ENCODE data around the gene GPRIN3.

The GPRIN3 gene

DNA sequence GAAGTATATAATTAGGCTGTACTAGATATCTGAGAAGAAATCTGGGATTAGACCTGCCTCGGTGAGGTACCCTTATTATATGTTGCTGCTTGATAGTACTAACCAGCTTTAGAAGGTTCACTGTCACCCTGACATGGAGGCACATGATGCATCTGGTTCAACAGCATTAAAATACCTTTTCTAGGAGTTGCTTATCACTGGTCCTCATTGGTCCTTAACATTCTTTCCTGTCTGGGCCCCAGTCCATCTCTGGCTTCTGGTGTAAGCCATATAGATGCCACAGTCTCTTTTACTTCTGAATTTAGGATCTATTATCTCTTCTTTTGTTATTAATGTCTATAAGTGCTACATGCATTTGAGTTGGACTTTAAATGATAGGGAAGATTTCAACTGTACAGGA lies 40.2 kb downstream of the GPRIN3 start:
- TF ChIP-seq, protein P1, sequence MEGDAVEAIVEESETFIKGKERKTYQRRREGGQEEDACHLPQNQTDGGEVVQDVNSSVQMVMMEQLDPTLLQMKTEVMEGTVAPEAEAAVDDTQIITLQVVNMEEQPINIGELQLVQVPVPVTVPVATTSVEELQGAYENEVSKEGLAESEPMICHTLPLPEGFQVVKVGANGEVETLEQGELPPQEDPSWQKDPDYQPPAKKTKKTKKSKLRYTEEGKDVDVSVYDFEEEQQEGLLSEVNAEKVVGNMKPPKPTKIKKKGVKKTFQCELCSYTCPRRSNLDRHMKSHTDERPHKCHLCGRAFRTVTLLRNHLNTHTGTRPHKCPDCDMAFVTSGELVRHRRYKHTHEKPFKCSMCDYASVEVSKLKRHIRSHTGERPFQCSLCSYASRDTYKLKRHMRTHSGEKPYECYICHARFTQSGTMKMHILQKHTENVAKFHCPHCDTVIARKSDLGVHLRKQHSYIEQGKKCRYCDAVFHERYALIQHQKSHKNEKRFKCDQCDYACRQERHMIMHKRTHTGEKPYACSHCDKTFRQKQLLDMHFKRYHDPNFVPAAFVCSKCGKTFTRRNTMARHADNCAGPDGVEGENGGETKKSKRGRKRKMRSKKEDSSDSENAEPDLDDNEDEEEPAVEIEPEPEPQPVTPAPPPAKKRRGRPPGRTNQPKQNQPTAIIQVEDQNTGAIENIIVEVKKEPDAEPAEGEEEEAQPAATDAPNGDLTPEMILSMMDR (IDR thresholded peaks at IDR 0.05; ENCODE audit: extremely low read depth, insufficient read depth, missing control alignments): no peak
- in situ Hi-C loops (cut with MboI; ENCODE audit: low pct_unique_long_range_greater_than_20kb, low sequenced_read_pairs, unreplicated experiment): loop anchor here (25.0 kb wide), 1 partner anchor 170 kb away; no protein-coding TSS in a partner anchor
- no peak for DNase-seq (ENCODE audit: low spot score)

GRCh38 chr4:89266128-89266527 lies 41.5 kb downstream of the GPRIN3 start:
- in situ Hi-C loops (cut with MboI; ENCODE audit: low pct_unique_long_range_greater_than_20kb, low sequenced_read_pairs, unreplicated experiment): loop anchor here (25.0 kb wide), 1 partner anchor 171 kb away; no protein-coding TSS in a partner anchor
- DNase-seq (ENCODE audit: low spot score): no peak
- TF ChIP-seq, protein P1 (IDR thresholded peaks at IDR 0.05; ENCODE audit: extremely low read depth, insufficient read depth, missing control alignments): no peak

- in situ Hi-C loops (cut with MboI; ENCODE audit: low pct_unique_long_range_greater_than_20kb, low sequenced_read_pairs, unreplicated experiment): loop anchor here (25.0 kb wide), 1 partner anchor 174 kb away; no protein-coding TSS in a partner anchor
- DNase-seq (ENCODE audit: low spot score): no peak
- TF ChIP-seq, protein P1 (IDR thresholded peaks at IDR 0.05; ENCODE audit: extremely low read depth, insufficient read depth, missing control alignments): no peak
Observed at GRCh38 chr4:89263265-89263664, 44.3 kb downstream of the GPRIN3 start.

GRCh38 chr4:89259301-89260028 lies 48.1 kb downstream of the GPRIN3 start:
- in situ Hi-C loops (cut with MboI; ENCODE audit: low pct_unique_long_range_greater_than_20kb, low sequenced_read_pairs, unreplicated experiment): loop anchor here (25.0 kb wide), 1 partner anchor 178 kb away; no protein-coding TSS in a partner anchor
- DNase-seq (ENCODE audit: low spot score): no peak
- TF ChIP-seq, protein P1 (IDR thresholded peaks at IDR 0.05; ENCODE audit: extremely low read depth, insufficient read depth, missing control alignments): no peak

DNA sequence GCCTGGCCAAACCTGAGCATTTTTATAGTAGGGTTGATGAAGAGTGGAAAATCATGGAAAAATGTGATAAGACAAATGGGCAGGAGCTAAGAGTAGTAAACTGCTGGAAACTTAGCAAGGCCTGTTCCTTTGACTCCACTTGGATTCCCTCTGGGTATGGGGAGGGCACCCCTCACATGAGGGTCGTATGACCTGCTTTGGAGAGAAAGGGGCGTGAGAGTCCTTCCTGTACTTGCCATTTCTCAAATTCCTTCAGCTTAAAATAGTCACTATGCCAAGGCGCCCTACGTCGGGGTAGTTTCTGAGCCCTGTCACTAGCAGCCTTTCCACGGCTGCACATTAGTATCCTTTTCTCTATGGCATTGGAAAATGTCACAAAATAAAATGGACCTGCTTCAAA lies 49.1 kb downstream of the GPRIN3 start:
- in situ Hi-C loops (cut with MboI; ENCODE audit: low pct_unique_long_range_greater_than_20kb, low sequenced_read_pairs, unreplicated experiment): loop anchor here (25.0 kb wide), 1 partner anchor 179 kb away; no protein-coding TSS in a partner anchor
- TF ChIP-seq, protein P1 (IDR thresholded peaks at IDR 0.05; ENCODE audit: extremely low read depth, insufficient read depth, missing control alignments): no peak
- DNase-seq (ENCODE audit: low spot score): no peak

DNA sequence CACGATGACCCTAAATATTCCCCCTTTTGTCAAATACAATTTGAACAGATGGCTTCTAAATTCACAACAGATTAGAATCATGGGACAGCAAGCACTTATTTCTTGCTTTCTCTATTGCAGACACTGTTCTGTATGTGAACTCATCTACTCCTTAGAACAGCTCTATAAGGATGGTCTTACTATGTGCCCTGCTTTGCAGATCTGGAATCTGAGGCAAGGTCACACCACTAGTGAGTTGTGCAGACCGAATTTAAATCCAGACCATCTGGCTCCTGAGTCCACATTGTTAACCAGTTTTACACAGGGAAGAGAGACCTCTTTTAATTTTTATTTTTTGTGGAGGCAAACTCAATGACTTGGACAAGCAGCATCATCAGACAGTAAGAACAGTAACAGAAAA lies 50.2 kb downstream of the GPRIN3 start:
- TF ChIP-seq, protein P1 (IDR thresholded peaks at IDR 0.05; ENCODE audit: extremely low read depth, insufficient read depth, missing control alignments): no peak
- DNase-seq (ENCODE audit: low spot score): no peak
- in situ Hi-C loops (cut with MboI; ENCODE audit: low pct_unique_long_range_greater_than_20kb, low sequenced_read_pairs, unreplicated experiment): loop anchor here (25.0 kb wide), 1 partner anchor 180 kb away; no protein-coding TSS in a partner anchor
